Fibroblast of pulmonary artery (primary cell): Measurements from ENCODE around the gene SLC12A3.

Experiments used
- DNase-seq: peaks from one replicate; pipeline ENCODE4 v3.0.0-alpha.2; 2010; ENCODE audit warnings: low read depth
- H3K4me3 ChIP-seq: replicated peaks from 2 replicates; pipeline ENCODE4 v1.5.1; 2011; ENCODE audit warnings: low read depth, mild to moderate bottlenecking, control low read depth, low read length, moderate library complexity
- CTCF ChIP-seq: IDR thresholded peaks from 2 replicates; pipeline ENCODE4 v1.5.1; 2011; ENCODE audit warnings: mild to moderate bottlenecking, control low read depth, low read length, inconsistent platforms; ENCODE audit errors: missing control alignments

SLC12A3 gene

GRCh38 chr16:56876048-56876447, 11.0 kb downstream of the SLC12A3 start:
- no peak overlapping the region for H3K4me3 ChIP-seq
- no peak for DNase-seq
- no peak for TF ChIP-seq CTCF

- DNase-seq = no peak
- H3K4me3 ChIP-seq = no peak overlapping the region
- TF ChIP-seq CTCF = no peak
Observed at GRCh38 chr16:56877486-56878182, 12.6 kb downstream of the SLC12A3 start.

GRCh38 chr16:56878282-56878854, 13.4 kb downstream of the SLC12A3 start:
- no peak overlapping the region for H3K4me3 ChIP-seq
- TF ChIP-seq CTCF = no peak
- DNase-seq = no peak

- no peak for DNase-seq
- TF ChIP-seq CTCF = no peak
- H3K4me3 ChIP-seq = no peak overlapping the region
Observed at GRCh38 chr16:56879276-56879675, 14.3 kb downstream of the SLC12A3 start.

GRCh38 chr16:56880176-56880575, 15.2 kb downstream of the SLC12A3 start:
- no peak for TF ChIP-seq CTCF
- DNase-seq = no peak
- no peak overlapping the region for H3K4me3 ChIP-seq

- DNase-seq = no peak
- no peak overlapping the region for H3K4me3 ChIP-seq
- no peak for TF ChIP-seq CTCF
Observed at GRCh38 chr16:56880685-56881084, 15.7 kb downstream of the SLC12A3 start.
